Measurements from ENCODE around the gene PLXND1. TPM values are rescaled to one million over a fixed set of nuclear protein-coding genes. Genes with fewer than 3 reads are reported as not detected.
A peak's percentile ranks its signal among the peaks of the same experiment; 100 is the strongest.

Gene PLXND1
- total RNA-seq, 4 donors from 2014 or later: 45.0 to 77.9 (median 61.5) TPM

- Histone ChIP-seq H3K36me3 (peaks cover 0 to 88% of the 10 kb centered on the region in 2 donors), H3K4me1 (peaks cover 0 to 33% (median 16%) of the 10 kb centered on the region in 3 donors), H3K4me3 (no peak overlapping the region), H3K9me3 (no peaks in the 10 kb centered on the region), H3K27ac (no peak overlapping the region), H3K27me3 (no peaks in the 10 kb centered on the region)
- TF ChIP-seq, protein P1, sequence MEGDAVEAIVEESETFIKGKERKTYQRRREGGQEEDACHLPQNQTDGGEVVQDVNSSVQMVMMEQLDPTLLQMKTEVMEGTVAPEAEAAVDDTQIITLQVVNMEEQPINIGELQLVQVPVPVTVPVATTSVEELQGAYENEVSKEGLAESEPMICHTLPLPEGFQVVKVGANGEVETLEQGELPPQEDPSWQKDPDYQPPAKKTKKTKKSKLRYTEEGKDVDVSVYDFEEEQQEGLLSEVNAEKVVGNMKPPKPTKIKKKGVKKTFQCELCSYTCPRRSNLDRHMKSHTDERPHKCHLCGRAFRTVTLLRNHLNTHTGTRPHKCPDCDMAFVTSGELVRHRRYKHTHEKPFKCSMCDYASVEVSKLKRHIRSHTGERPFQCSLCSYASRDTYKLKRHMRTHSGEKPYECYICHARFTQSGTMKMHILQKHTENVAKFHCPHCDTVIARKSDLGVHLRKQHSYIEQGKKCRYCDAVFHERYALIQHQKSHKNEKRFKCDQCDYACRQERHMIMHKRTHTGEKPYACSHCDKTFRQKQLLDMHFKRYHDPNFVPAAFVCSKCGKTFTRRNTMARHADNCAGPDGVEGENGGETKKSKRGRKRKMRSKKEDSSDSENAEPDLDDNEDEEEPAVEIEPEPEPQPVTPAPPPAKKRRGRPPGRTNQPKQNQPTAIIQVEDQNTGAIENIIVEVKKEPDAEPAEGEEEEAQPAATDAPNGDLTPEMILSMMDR (IDR thresholded peaks at IDR 0.05): no peak
- TF ChIP-seq EP300 (IDR thresholded peaks at IDR 0.05): no peak
- TF ChIP-seq POLR2A (IDR thresholded peaks at IDR 0.05): no peak
- TF ChIP-seq POLR2AphosphoS5 (IDR thresholded peaks at IDR 0.05): no peak
- 83% methylated on average over 8 of the region's 9 CpGs; no CpG with 5 or more reads in 1 of the 2 donors for WGBS, 2 donors (ENCODE audit: low coverage in 1 of 2)
- ATAC-seq: no peak
These were observed 23.2 kb downstream of the PLXND1 start for GRCh38 chr3:129583289-129583688.

DNA sequence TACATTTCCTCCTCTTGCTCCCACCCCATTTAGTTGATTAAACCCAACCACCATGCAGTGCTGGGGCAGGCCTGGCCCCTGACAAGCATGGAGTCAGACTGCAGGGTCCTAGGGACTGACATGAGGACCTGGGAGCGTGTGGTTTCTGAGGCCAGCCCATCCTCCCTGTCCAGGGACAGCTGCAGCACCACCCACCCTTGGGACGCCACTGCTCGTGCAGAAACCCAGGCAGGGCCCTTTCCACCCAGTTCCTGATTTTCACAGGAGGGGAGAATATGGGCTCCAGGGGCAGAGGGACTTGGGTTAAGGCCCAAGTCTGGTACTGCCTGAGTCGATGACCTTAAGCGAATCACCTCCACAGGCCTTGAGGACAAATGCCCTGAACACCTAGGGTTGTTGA, 23.7 kb downstream of the PLXND1 start:
- Histone ChIP-seq H3K9me3 (no peaks in the 10 kb centered on the region), H3K4me3 (no peak overlapping the region), H3K36me3 (peaks cover 0 to 88% of the 10 kb centered on the region in 2 donors), H3K27me3 (no peaks in the 10 kb centered on the region), H3K4me1 (peaks cover 0 to 33% (median 20%) of the 10 kb centered on the region in 3 donors), H3K27ac (no peak overlapping the region)
- no CpG with 5 or more reads among the region's 5 CpGs for WGBS, 2 donors (ENCODE audit: low coverage in 1 of 2)
- ATAC-seq: no peak
- TF ChIP-seq POLR2AphosphoS5 (IDR thresholded peaks at IDR 0.05) (no peak), EP300 (IDR thresholded peaks at IDR 0.05) (no peak), POLR2A (IDR thresholded peaks at IDR 0.05) (no peak)
- TF ChIP-seq, protein P1 (IDR thresholded peaks at IDR 0.05): no peak

GRCh38 chr3:129581623-129582022, 24.9 kb downstream of the PLXND1 start:
- Histone ChIP-seq H3K27me3 (no peaks in the 10 kb centered on the region), H3K9me3 (no peaks in the 10 kb centered on the region), H3K36me3 (peaks cover 0 to 93% of the 10 kb centered on the region in 2 donors), H3K4me1 (peaks cover 0 to 33% (median 19%) of the 10 kb centered on the region in 3 donors), H3K4me3 (no peak overlapping the region), H3K27ac (no peak overlapping the region)
- TF ChIP-seq EP300 (IDR thresholded peaks at IDR 0.05): no peak
- no peak for ATAC-seq
- WGBS, 2 donors (ENCODE audit: low coverage in 1 of 2): 95% methylated on average over 4 of the region's 8 CpGs; no CpG with 5 or more reads in 1 of the 2 donors

DNA sequence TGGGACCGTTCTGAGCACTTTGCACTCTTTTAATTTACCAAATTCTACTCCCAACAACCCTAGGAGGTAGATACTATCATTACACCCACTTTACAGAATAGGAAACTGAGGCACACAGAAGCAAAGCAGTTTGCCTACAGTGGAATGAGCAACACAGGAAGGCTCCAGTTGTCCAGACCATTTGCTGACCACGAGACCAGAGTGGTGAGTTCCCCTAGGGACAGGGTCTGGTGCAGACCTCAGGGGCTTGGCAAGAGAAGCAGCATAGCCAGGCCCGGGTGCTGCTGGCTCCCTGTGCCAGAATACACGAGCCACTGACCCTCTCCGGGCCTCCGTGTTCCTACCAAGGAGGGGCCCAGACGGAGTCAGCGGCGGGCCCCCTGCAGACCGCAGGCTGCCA, 26.5 kb downstream of the PLXND1 start:
- TF ChIP-seq, protein P1 (IDR thresholded peaks at IDR 0.05): no peak
- TF ChIP-seq POLR2AphosphoS5 (IDR thresholded peaks at IDR 0.05) (no peak), EP300 (IDR thresholded peaks at IDR 0.05) (no peak), POLR2A (IDR thresholded peaks at IDR 0.05) (no peak)
- Histone ChIP-seq H3K27ac (no peak overlapping the region), H3K36me3 (peaks cover 0 to 93% of the 10 kb centered on the region in 2 donors), H3K4me1 (peaks cover 0 to 36% (median 18%) of the 10 kb centered on the region in 3 donors), H3K9me3 (no peaks in the 10 kb centered on the region), H3K4me3 (no peak overlapping the region), H3K27me3 (no peaks in the 10 kb centered on the region)
- no peak for ATAC-seq
- 100% methylated on average over 1 to 2 of the region's 10 CpGs for WGBS, 2 donors (ENCODE audit: low coverage in 1 of 2)

DNA sequence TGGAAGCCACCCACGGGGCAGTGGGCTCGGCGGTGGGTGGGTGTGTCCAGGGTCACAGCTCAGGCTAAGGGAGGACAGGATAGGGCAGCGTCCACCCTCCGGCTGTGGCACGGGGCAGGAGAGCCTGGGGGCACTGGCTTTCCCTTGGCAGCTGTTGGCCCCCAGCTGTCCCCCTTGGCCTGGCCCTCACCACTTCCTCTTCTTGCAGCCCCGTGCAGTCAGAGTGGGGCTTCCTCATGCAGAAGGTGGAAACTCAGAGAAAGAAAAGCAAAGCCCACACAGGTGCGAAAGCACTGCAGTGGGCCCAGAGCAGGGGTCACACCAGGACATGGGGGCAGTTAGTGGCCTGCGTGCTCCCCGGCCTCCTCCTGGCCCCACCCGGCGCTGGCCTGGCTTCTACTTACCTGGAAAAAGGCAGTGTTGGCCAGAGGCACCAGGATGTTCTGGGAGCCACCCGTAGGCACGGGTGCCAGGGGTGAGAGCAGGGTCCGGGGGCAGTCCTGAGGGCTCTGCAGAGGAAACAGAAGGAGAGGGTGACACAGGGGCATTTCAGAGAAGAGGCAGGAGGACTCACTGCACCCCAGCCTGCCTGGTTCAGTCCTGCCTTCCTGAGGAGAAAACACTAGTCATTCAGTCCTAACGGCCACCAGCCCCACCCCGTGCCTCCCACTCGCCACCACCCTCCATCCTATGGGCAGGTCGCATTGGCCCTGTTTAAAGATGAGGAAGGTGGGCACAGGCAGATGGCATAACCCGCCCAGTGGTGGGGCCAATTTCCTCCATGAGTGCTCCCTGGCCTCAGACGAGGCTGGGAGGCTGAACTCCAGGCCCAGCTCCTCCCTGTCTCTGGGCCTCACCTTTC, 28.3 kb downstream of the PLXND1 start:
- H3K4me3 ChIP-seq: no peak overlapping the region
- H3K4me1 ChIP-seq: peaks cover 0 to 36% (median 18%) of the 10 kb centered on the region in 3 donors
- no peaks in the 10 kb centered on the region for H3K9me3 ChIP-seq
- ATAC-seq: peak; percentile 44
- no peak for TF ChIP-seq POLR2A (IDR thresholded peaks at IDR 0.05)
- TF ChIP-seq EP300 (IDR thresholded peaks at IDR 0.05): no peak
- TF ChIP-seq, protein P1 (IDR thresholded peaks at IDR 0.05): no peak
- TF ChIP-seq POLR2AphosphoS5 (IDR thresholded peaks at IDR 0.05): no peak
- WGBS, 2 donors (ENCODE audit: low coverage in 1 of 2): 35 to 80% methylated on average over 2 to 3 of the region's 21 CpGs
- peak overlapping the region in 3 of 4 donors; percentile 46 to 77 (median 64) for H3K27ac ChIP-seq
- H3K36me3 ChIP-seq: peaks cover 0 to 94% of the 10 kb centered on the region in 2 donors
- no peaks in the 10 kb centered on the region for H3K27me3 ChIP-seq
